Measurements from ENCODE around the gene SLC26A9.
"Not testable (repeated sequence)": the region's sequence is repeated elsewhere in the genome, so short reads cannot be mapped to it uniquely, and the experiment has no call there.

The SLC26A9 gene

DNA sequence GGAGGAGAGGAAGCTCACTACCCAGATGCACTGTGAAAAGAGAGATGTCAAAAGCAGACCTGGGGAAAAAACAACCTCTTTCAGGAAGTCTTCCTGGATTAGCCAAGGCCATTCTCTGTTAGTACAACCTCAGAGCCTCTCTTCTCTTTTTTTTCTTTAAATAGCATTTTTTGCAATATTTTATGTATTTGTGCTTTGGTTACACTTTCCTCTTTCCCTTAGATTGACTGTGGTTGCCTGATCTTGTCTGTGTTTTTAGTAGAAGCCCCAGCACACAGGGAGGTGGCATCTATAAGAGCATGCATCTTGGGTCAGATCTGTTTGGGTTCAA is 18.8 kb downstream of the SLC26A9 start:
- DNase-seq = no peak

GRCh38 chr1:205923651-205924459 is 19.4 kb downstream of the SLC26A9 start:
- no peak for DNase-seq

DNA sequence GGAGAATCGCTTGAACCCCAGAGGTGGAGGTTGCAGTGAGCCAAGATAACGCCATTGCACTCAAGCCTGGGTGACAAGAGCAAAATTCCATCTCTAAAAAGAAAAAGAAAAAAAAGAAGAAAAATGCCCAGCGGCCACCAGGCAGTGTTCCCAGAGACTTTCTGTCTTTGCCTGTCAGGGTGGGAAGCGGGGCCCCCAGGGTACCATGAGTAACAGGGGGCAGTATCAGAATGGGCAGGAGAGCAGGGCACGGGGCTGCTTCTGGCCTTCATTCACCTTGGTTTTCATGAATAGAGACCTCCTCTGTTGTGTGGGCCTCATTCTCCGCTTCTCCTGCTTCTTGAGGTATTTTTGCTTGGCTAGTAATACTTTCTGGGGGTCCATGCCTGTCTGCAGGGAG is 20.4 kb downstream of the SLC26A9 start:
- DNase-seq = no peak

GRCh38 chr1:205922314-205922713 is 20.9 kb downstream of the SLC26A9 start:
- DNase-seq = no peak

DNA sequence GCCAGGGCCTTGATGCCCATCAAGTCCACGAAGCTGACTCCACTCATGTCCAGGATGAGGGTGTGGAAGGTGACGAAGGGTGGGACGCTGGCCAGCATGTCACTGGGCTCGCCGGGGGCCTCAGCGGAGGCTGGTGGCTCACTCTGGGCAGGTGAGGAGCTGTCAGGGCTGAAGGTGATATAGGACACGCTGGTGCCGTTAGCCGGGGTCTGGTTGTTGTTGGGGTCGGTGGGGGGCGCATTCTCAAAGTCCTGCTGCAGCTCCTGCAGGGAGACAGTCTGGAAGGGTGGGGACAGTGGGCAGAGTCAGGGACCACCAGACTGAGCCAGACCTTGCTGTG is 21.7 kb downstream of the SLC26A9 start:
- DNase-seq = no peak

GRCh38 chr1:205920861-205921569 is 22.2 kb downstream of the SLC26A9 start:
- no peak for DNase-seq

- no peak for DNase-seq
Measured at GRCh38 chr1:205920159-205920558, 23.1 kb downstream of the SLC26A9 start.

- peak; percentile 49 for DNase-seq
Measured at GRCh38 chr1:205918955-205919746, 24.1 kb downstream of the SLC26A9 start.

- DNase-seq = no peak
Measured at GRCh38 chr1:205917466-205918238, 25.6 kb downstream of the SLC26A9 start.

DNA sequence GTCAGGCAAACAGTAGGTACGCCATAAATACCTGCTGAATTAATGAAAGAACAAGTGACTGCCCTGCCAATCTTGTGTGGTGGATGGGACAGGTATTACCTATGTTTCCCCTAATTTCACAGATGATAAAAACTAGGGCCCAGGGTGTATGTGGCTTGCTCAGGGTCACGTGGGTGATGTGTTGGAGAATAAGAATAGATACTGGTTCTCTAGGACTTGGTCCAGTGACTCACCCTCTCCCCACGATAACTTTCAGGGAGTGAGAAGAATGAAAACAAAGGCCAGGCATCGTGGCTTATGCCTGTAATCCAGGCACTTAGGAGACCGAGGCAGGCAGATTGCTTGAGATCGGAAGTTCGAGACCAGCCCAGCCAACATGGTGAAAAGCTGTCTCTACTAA is 26.7 kb downstream of the SLC26A9 start:
- no peak for DNase-seq

DNA sequence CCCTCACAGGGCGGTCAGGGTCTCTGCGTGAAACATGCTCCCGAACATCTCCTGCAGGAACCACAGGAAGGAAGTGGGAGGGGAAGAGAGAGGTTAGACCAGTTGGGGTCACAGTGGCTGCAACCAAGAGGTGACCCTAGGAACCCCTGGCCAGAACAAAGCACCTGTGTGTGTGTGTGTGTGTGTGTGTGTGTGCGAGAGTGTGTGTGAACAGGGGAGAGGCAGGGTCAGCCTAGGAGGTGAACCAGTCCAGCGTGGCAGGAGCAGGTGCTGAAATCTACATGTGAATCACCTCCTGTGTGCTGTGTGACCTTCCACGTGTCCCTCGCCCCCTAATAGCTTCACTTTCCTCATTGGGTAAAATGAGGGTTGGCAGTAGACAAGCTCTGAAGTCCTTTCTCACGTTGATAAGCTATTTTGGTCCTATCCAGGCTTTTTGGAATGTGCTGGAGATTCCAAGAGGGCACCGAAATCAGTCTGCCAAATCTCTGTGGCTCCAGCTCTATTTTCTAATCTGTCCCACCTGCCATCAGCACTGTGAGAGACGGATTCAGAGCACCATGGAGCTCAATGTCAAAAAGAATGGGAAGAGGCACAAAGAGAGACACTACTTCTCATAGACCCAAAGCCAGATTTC is 27.8 kb downstream of the SLC26A9 start:
- no peak for DNase-seq

DNA sequence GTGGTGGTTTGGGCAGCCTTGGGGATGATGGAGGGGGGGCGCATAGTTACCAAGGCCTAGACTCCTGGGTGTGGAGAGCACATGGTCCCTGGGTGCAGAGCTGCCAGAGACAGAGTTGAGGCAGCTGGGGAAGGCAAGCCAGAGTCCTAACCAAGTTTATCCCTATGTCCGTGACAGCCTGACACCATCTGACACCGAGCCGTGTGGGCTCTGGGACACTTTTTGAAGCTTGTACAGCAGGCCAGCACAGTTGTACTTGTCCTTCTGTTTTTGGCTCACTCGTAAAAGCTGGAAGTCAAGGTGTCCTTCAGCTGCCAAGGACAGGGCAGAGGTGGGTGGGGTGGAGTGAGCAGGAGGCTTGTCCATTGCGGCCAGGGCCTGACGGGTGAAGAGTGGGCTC is 28.5 kb downstream of the SLC26A9 start:
- DNase-seq = no peak

DNA sequence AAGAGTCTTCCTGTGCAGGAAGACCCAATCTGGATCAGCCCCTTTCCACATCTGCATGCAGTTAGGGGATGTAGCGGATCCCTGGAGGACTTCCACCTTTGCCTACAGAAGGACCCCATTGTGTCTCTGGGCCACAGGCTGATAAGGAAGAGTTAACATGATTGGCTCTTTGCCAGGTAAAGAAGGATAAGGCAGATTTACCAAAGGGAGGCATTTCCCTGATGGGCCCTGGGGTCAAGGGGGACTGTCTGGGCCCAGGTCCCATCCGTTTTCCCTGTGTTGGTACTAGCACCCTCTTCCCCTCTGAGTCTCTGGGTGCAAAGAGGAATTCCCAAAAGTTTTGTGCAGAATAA is 29.1 kb downstream of the SLC26A9 start:
- no peak for DNase-seq

- DNase-seq = no peak
Measured at GRCh38 chr1:205913451-205914154, 29.7 kb downstream of the SLC26A9 start.

DNA sequence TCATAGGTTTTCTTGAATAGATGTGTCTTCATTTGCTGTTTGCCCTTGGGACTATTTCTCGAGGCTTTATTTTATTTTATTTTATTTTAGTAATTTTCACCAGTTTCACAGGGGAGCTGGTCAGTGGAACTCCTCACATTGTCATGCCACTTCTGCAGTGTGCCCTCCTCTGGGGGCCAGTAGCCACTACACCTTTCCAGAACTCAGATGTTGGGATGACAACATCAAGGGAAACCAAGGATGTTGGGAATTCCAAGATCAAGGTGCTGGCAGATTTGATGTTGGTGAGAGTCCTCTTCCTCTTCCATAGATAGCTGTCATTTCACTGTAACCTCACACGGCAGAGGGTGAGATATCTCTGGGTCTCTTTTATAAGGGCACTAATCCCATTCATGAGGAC is 35.5 kb downstream of the SLC26A9 start:
- DNase-seq = no peak

- not testable (repeated sequence) for DNase-seq
Measured at GRCh38 chr1:205905095-205905494, 38.2 kb downstream of the SLC26A9 start.

DNA sequence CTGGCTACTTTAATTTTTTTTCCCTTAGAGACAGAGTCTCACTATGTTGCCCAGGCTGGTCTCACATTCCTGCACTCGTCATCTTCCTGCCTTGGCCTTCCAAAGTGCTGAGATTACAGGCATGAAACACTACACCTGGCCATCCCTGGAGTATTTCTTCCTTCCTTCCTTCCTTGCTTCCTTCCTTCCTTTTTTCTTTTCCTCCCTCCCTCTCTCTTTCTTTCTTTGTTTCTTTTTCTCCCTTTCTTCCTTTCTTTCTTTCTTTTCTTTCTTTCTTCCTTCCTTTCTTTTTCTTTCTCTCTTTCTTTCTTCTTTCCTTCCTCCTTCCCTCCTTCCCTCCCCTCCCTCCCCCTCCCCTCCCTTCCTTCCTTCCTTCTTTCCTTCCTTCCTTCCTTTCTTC is 46.9 kb downstream of the SLC26A9 start:
- DNase-seq = no peak

GRCh38 chr1:205894119-205894518 is 49.1 kb downstream of the SLC26A9 start:
- not testable (repeated sequence) for DNase-seq

GRCh38 chr1:205892175-205892574 is 51.1 kb downstream of the SLC26A9 start:
- not testable (repeated sequence) for DNase-seq

GRCh38 chr1:205891481-205891880 is 51.8 kb downstream of the SLC26A9 start:
- not testable (repeated sequence) for DNase-seq

DNA sequence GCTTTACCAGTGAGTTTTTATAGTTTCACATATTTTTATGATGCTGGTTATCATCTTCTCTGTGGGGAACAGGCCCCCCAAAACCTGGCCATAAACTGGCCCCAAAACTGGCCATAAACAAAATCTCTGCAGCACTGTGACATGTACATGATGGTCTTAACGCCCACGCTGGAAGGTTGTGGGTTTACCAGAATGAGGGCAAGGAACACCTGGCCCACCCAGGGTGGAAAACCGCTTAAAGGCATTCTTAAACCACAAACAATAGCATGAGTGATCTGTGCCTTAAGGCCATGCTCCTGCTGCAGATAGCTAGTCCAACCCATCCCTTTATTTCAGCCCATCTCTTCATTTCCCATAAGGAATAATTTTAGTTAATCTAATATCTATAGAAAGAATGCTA is 52.6 kb downstream of the SLC26A9 start:
- not testable (repeated sequence) for DNase-seq

- DNase-seq = not testable (repeated sequence)
Measured at GRCh38 chr1:205889706-205890105, 53.5 kb downstream of the SLC26A9 start.

Data from NCI-H748 treated with DMSO at 0.1 percent for 48 hours (cell line).